ENCODE measurements around the gene PPP4R1.

Gene PPP4R1

GRCh38 chr18:9550429-9550828, 63.9 kb downstream of the PPP4R1 start:
- DNase-seq (ENCODE audit: low read depth, low spot score), result no peak

GRCh38 chr18:9549405-9549804, 65.0 kb downstream of the PPP4R1 start:
- no peak for DNase-seq (ENCODE audit: low read depth, low spot score)

GRCh38 chr18:9547782-9548181, 66.6 kb downstream of the PPP4R1 start:
- DNase-seq (ENCODE audit: low read depth, low spot score), result no peak

- DNase-seq (ENCODE audit: low read depth, low spot score), result no peak
Measured at GRCh38 chr18:9546468-9546867, 67.9 kb downstream of the PPP4R1 start.

- DNase-seq (ENCODE audit: low read depth, low spot score), result no peak
Measured at GRCh38 chr18:9545029-9545428, 69.3 kb downstream of the PPP4R1 start.

GRCh38 chr18:9542924-9543323, 71.4 kb downstream of the PPP4R1 start:
- no peak for DNase-seq (ENCODE audit: low read depth, low spot score)

GRCh38 chr18:9539938-9540337, 74.4 kb downstream of the PPP4R1 start:
- DNase-seq (ENCODE audit: low read depth, low spot score), result no peak

GRCh38 chr18:9539283-9539682, 75.1 kb downstream of the PPP4R1 start:
- no peak for DNase-seq (ENCODE audit: low read depth, low spot score)

- no peak for DNase-seq (ENCODE audit: low read depth, low spot score)
Measured at GRCh38 chr18:9537677-9538076, 76.7 kb downstream of the PPP4R1 start.

- DNase-seq (ENCODE audit: low read depth, low spot score), result no peak
Measured at GRCh38 chr18:9536354-9537152, 77.8 kb downstream of the PPP4R1 start.

- DNase-seq (ENCODE audit: low read depth, low spot score), result peak; percentile 83
Measured at GRCh38 chr18:9535430-9535991, 78.8 kb downstream of the PPP4R1 start.

GRCh38 chr18:9534844-9535243, 79.5 kb downstream of the PPP4R1 start:
- DNase-seq (ENCODE audit: low read depth, low spot score), result no peak

- DNase-seq (ENCODE audit: low read depth, low spot score), result no peak
Measured at GRCh38 chr18:9531791-9532410, 82.5 kb downstream of the PPP4R1 start.

- no peak for DNase-seq (ENCODE audit: low read depth, low spot score)
Measured at GRCh38 chr18:9530226-9531009, 83.9 kb downstream of the PPP4R1 start.

- DNase-seq (ENCODE audit: low read depth, low spot score), result no peak
Measured at GRCh38 chr18:9526458-9526857, 87.9 kb downstream of the PPP4R1 start.

GRCh38 chr18:9522952-9523351, 91.4 kb downstream of the PPP4R1 start:
- no peak for DNase-seq (ENCODE audit: low read depth, low spot score)

- DNase-seq (ENCODE audit: low read depth, low spot score), result no peak
Measured at GRCh38 chr18:9521770-9522169, 92.6 kb downstream of the PPP4R1 start.

GRCh38 chr18:9520666-9521065, 93.7 kb downstream of the PPP4R1 start:
- no peak for DNase-seq (ENCODE audit: low read depth, low spot score)

- no peak for DNase-seq (ENCODE audit: low read depth, low spot score)
Measured at GRCh38 chr18:9519399-9519798, 95.0 kb downstream of the PPP4R1 start.

- DNase-seq (ENCODE audit: low read depth, low spot score), result no peak
Measured at GRCh38 chr18:9517869-9518268, 96.5 kb downstream of the PPP4R1 start.

GRCh38 chr18:9516437-9517064, 97.8 kb downstream of the PPP4R1 start:
- peak; percentile 21 for DNase-seq (ENCODE audit: low read depth, low spot score)

Data from brain pericyte (primary cell).